H54 (cell line): ENCODE results near the gene RRP8.

Experiments
- DNase-seq: peaks from one replicate; pipeline ENCODE4 v3.0.0; 2011; ENCODE audit warnings: low spot score, mixed read lengths; ENCODE audit not compliant: insufficient read length
- FAIRE-seq: peaks from 3 replicates; lab custom pipeline; 2011; peaks lifted over from hg19 to GRCh38; lab: Jason Lieb, UNC
- POLR2A ChIP-seq: IDR thresholded peaks from 2 replicates; pipeline ENCODE4 v1.6.1; 2011; ENCODE audit warnings: low read depth, mild to moderate bottlenecking, low read length

The RRP8 gene

DNA sequence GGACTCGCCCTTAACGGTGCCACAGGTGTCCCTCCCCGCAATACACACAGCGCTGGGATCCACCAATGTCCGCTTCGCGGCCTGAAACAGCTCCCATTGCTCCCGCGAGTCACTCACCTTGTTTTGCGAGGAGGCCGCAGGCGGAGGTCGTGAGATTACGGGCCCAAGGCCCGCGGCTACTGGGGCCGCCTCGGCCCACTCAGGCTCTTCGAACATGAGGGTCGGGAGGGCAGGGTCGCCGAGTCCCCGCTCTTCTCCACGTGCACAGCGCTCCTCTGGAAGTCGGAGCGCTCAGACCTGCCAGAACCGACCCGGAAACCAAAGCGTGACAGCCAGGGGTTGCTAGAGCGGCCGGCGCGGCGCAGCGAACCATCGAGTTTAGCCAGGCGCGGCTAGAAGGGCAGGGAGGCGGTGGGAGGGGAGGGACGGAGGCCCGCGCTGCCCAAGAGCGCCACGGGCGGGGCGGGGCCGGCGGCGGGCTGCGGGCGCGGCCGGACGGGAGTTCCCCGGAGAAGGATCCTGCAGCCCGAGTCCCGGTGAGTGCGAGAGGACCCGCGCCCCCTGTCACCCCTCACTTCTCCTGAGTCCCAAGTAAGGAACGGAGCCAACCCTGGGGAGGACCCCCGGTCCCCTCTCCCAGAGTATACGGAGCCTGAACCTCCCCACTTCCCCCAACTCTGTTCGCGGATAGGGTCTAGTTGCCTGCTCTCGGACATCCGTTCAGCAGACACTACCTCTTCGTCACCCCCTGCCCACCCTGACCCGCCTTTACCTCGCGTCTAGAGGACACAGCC is at the start of gene RRP8, which contains the start of gene ILK:
TSS of gene RRP8 (minus strand) at position 330 of the 794 bp plus-strand sequence. CDS start at position 216, 114 bp downstream.
TSS of gene ILK (plus strand) at position 488 of the 794 bp plus-strand sequence. CDS start 498 bp downstream, outside the sequence.
- DNase-seq (peak; percentile 94), FAIRE-seq (no peak)
- TF ChIP-seq POLR2A: peak; percentile 62

DNA sequence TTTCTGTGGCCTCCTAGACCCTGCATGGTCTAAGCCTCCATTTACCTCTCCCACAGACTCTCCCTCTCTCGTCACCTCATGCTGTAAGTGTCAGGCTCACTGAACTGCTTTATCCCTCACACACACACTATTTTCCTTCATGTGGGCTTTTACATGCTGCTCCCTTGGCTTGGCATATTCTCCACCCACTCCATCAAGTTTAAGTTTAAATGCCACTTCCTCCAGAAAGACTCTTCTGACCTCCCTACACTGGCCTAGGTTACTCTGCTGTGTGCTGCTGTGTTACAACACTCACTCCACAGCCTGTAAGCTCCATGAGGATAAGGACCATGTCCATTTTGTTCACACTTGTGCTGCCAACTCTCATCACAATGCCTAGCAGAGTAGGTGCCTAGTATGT is 49.7 kb upstream of the RRP8 start:
- no peak for DNase-seq
- TF ChIP-seq POLR2A: no peak
- no peak for FAIRE-seq

- no peak for DNase-seq
- TF ChIP-seq POLR2A: no peak
- no peak for FAIRE-seq
These were observed 48.8 kb upstream of the RRP8 start for GRCh38 chr11:6652182-6652581.

GRCh38 chr11:6650980-6651379 is 47.6 kb upstream of the RRP8 start:
- FAIRE-seq: no peak
- no peak for TF ChIP-seq POLR2A
- no peak for DNase-seq

- no peak for TF ChIP-seq POLR2A
- DNase-seq (no peak), FAIRE-seq (no peak)
These were observed 46.7 kb upstream of the RRP8 start for GRCh38 chr11:6650104-6650503.

DNA sequence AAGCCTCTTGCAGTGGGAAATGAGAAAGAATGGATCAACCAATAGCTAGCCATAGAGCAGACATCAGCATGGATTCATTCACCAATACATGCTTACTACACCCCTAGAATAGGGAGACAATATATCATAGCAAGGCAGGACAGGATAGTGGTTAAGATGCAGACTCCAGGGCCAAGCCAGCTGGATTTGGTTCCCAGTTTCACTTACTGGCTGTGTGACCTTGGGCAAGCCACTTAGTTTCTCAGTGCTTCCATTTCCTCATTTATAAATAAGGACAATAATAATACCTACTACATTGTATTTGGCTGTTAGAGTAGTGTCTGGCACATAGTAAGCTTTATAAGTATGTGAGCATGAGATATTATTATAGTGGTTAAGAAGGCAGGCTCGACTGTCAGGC is 45.1 kb upstream of the RRP8 start:
- DNase-seq (no peak), FAIRE-seq (no peak)
- TF ChIP-seq POLR2A: no peak

- no peak for FAIRE-seq
- TF ChIP-seq POLR2A: no peak
- no peak for DNase-seq
These were observed 44.4 kb upstream of the RRP8 start for GRCh38 chr11:6647836-6648235.

DNA sequence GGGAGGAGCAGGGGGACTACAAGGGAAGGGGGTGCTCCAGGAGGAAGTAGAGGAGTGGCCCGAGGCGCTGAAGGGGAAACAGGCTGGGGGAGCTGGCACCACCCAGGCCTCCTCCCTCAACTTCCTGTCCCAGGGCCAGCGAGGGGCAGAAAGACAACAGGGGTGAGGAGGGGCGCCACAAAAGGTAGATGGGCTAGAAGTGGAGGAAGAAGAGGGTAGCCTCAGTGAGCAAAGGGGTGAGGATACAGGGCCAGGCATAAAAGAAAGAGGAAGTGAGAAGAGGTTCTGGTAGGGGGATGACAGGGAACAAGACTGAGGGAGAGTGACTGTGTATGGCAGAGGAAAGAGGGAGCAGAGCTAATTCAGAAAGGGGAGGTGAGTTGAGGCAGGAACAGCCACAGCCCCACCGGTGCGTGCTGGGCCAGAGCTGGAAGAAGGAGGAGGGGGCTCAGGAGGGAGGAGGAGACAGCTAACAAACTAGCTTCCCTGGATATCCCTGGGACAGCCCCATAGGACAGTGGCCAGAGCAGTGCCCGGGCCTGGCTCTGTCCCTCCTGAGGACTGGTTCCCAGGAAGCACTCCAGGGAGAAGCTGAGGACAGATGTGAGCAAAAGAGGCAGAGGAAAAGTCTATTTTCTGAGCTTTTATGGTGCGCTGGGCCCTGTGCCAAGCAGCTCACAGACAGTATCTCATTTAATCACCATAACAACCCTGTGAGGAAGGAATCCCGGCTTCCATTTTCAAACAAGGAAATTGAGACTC is 43.7 kb upstream of the RRP8 start:
- FAIRE-seq (no peak), DNase-seq (no peak)
- no peak for TF ChIP-seq POLR2A

DNA sequence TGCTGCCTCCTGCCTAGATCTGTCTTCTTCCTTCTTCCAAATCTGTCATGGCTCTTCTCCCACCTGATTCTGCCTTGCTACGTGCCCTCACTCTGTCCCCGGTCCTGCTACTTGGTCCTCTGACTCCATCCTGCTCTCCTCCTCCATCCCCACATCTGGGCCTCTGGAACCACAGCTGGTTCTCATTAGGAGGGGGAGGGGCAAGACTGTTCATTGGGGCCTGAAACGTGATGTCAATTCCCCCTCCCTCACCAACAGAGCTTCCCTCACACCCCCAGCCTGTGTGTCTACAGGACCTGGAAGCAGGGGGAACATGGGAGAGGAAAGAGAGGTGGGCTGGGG is 43.1 kb upstream of the RRP8 start:
- no peak for TF ChIP-seq POLR2A
- no peak for DNase-seq
- no peak for FAIRE-seq

DNA sequence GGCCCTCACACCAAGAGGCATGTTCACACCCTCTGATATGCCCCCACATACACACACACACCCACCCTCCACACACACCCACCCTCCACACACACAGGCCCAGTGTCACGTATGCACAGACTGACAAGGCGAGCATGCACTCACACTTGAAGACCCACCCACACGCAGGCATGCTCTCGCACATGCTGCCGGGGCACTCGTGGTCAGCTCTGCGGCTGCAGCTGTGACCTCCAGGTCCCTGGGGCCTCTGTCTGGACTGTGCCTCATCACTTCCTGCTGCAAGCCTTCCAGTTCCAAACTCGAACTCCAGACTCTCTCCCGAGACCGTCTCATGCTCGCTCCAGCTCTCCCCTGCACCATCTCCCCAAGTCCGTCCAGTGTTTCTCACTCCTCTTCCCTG is 42.7 kb upstream of the RRP8 start:
- no peak for DNase-seq
- FAIRE-seq: no peak
- TF ChIP-seq POLR2A: no peak

DNA sequence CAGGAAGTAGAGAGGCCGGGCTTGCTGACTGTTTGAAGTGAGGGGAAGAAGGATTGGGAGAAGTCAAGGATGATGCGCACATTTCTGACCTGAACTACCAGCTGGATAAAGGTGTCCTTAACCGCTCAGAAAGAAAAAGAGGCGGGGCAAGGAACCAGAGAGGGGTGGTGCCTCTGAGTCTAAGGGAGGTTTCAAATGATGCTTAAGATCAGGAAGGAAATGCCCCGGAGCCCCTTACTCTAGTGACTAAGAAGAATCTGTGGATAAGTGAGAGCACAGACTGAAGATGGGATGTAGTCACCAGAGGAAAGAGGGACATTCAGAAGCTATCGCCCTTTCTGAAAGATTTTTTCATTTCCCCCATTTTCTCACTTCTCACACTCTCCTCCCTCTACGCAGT is 39.5 kb upstream of the RRP8 start:
- DNase-seq (no peak), FAIRE-seq (no peak)
- TF ChIP-seq POLR2A: no peak

DNA sequence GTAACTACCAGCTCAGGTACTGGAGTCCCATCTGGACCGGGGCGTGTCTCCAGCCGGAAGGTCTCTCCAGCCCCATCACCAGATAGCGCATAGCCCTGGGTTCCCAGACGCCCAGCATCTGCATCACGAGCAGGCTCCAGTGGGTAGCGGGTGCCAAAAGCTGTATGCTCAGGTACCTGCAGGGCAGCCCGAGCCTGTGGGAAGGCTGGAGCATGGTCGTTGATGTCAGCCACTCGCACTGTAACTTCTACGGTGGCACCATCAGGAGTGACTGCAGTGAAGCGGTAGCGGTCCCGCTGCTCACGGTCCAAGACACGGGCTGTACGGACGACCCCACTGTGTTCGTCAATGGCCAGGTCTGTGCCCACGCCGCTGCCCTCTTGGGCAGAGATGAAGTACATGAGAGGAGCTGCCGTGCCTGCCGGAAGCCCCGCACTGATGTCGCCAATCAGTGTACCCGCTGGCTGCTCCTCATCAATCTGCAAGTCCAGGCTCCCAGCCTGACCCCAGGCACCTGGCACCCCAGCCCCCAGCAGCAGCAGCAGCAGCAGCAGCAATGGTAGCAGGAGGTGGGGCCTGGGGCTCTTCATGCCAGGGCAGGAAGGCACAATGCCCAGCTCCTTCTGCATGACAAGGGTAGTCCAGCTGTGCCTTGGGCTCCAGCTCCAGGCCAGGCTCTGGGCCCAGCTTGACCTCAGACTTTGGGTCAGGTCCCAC is 37.7 kb upstream of the RRP8 start:
- FAIRE-seq (no peak), DNase-seq (no peak)
- TF ChIP-seq POLR2A: no peak

- DNase-seq (no peak), FAIRE-seq (no peak)
- TF ChIP-seq POLR2A: no peak
These were observed 36.9 kb upstream of the RRP8 start for GRCh38 chr11:6640036-6640984.
